ENCODE results near the gene MAPK8IP2.
A peak's percentile ranks its signal among the peaks of the same experiment; 100 is the strongest.

The MAPK8IP2 gene

DNA sequence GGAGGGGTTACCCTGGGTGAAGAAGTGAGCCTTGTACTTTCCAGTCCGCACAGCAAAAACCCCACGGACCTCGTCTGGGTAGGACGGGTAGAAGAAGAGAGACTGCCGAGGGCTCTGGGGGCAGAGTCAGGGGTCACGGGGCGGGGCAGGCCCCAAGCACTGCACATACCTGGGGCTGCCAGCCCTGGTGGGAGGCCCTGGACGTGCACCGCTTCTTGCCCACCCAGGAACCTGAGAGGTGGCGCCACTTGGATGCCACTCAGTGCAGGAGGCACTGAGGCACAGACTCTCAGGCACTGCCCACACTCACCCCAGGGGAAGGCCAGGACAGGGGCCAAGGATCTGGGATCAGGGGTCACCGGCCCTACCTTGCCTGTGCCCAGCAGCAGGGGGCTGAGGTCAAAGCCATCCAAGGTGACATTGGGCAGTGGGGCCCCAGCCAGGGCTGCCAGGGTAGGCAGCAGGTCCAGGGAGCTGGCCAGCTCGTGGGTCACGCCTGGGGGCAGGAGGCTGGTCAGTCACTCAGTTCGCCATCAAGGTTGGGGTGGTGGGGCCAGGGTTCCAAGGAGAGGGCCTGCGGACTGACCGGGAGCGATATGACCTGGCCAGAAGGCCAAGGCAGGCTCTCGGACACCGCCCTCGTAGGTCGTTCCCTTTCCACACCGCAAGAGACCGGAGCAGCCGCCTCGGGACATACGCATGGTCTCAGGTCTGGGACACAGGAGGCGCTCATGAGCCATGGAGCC lies 25.1 kb downstream of the MAPK8IP2 start:
- Histone ChIP-seq H4K20me1 (ENCODE audit: insufficient read depth, low read length) (no peaks in the 10 kb centered on the region), H3K9ac (ENCODE audit: low read length) (no peak overlapping the region), H3K9me2 (ENCODE audit: low read depth, low read length) (no peaks in the 10 kb centered on the region), H3F3A (ENCODE audit: insufficient read depth, low read length) (peaks cover 9% of the 10 kb centered on the region; the same call in 1 of the 2 replicates), H2AFZ (ENCODE audit: low read length) (no peak overlapping the region), H3K27ac (ENCODE audit: low read depth, low read length, poor library complexity, severe bottlenecking) (no peak overlapping the region), H3K79me2 (ENCODE audit: insufficient read depth, low read length) (no peaks in the 10 kb centered on the region), H3K4me3 (ENCODE audit: low read depth, low read length, poor library complexity, severe bottlenecking) (no peak overlapping the region), H3K27me3 (ENCODE audit: insufficient read depth, low read length) (no peaks in the 10 kb centered on the region), H3K4me2 (ENCODE audit: low read length) (no peak overlapping the region), H3K9me3 (ENCODE audit: low read length) (no peaks in the 10 kb centered on the region), H3K4me1 (ENCODE audit: insufficient read depth, low read length, severe bottlenecking) (peaks cover 48% of the 10 kb centered on the region), H3K36me3 (ENCODE audit: insufficient read depth, low read length) (no peaks in the 10 kb centered on the region)
- no peak for TF ChIP-seq EZH2 (IDR thresholded peaks at IDR 0.05; ENCODE audit: borderline replicate concordance, low read length)
- TF ChIP-seq, protein P1, sequence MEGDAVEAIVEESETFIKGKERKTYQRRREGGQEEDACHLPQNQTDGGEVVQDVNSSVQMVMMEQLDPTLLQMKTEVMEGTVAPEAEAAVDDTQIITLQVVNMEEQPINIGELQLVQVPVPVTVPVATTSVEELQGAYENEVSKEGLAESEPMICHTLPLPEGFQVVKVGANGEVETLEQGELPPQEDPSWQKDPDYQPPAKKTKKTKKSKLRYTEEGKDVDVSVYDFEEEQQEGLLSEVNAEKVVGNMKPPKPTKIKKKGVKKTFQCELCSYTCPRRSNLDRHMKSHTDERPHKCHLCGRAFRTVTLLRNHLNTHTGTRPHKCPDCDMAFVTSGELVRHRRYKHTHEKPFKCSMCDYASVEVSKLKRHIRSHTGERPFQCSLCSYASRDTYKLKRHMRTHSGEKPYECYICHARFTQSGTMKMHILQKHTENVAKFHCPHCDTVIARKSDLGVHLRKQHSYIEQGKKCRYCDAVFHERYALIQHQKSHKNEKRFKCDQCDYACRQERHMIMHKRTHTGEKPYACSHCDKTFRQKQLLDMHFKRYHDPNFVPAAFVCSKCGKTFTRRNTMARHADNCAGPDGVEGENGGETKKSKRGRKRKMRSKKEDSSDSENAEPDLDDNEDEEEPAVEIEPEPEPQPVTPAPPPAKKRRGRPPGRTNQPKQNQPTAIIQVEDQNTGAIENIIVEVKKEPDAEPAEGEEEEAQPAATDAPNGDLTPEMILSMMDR (IDR thresholded peaks at IDR 0.05; ENCODE audit: low read length) = peak; percentile 23; the same call in 1 of the 2 replicates

DNA sequence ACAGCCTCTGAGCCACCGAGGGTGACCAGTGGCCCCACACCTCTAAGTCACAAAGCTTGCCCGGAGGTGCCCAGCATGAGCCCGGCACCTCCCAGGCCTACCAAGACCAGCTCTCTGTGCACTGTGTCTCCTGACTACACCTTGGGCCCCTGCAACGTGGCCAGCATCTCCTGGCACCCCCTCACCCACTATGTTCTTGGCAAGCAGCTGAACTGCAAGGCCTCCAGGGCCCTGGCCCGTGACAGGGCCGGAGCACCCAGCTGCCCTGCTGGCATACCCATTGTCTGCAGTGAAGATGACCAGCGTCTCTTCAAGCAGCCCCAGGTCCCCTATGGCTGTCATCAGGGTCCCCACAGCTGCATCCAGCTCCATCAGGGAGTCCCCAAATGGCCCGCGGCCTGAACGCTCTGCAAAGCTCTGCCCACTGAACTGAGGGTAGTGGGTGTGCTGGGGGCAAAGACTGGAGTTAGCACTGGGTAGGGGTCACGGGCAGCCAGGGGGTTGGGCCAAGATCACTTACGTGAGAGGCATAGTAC lies 25.8 kb downstream of the MAPK8IP2 start:
- Histone ChIP-seq H3K9me3 (ENCODE audit: low read length) (no peaks in the 10 kb centered on the region), H3K4me2 (ENCODE audit: low read length) (0 out of 2 replicates have a peak overlapping the region, but pooled peaks have one; percentile 78), H3K9ac (ENCODE audit: low read length) (no peak overlapping the region; the same call in 1 of the 2 replicates), H3K27ac (ENCODE audit: low read depth, low read length, poor library complexity, severe bottlenecking) (no peak overlapping the region), H3K4me3 (ENCODE audit: low read depth, low read length, poor library complexity, severe bottlenecking) (no peak overlapping the region), H3K9me2 (ENCODE audit: low read depth, low read length) (no peaks in the 10 kb centered on the region), H3F3A (ENCODE audit: insufficient read depth, low read length) (peaks cover 6% of the 10 kb centered on the region; the same call in 1 of the 2 replicates), H2AFZ (ENCODE audit: low read length) (no peak overlapping the region), H4K20me1 (ENCODE audit: insufficient read depth, low read length) (no peaks in the 10 kb centered on the region), H3K27me3 (ENCODE audit: insufficient read depth, low read length) (no peaks in the 10 kb centered on the region), H3K79me2 (ENCODE audit: insufficient read depth, low read length) (no peaks in the 10 kb centered on the region), H3K4me1 (ENCODE audit: insufficient read depth, low read length, severe bottlenecking) (peaks cover 42% of the 10 kb centered on the region), H3K36me3 (ENCODE audit: insufficient read depth, low read length) (no peaks in the 10 kb centered on the region)
- TF ChIP-seq EZH2 (IDR thresholded peaks at IDR 0.05; ENCODE audit: borderline replicate concordance, low read length) = no peak
- TF ChIP-seq, protein P1 (IDR thresholded peaks at IDR 0.05; ENCODE audit: low read length) = 0 out of 2 replicates have a peak, but pooled peaks have one; percentile 1

DNA sequence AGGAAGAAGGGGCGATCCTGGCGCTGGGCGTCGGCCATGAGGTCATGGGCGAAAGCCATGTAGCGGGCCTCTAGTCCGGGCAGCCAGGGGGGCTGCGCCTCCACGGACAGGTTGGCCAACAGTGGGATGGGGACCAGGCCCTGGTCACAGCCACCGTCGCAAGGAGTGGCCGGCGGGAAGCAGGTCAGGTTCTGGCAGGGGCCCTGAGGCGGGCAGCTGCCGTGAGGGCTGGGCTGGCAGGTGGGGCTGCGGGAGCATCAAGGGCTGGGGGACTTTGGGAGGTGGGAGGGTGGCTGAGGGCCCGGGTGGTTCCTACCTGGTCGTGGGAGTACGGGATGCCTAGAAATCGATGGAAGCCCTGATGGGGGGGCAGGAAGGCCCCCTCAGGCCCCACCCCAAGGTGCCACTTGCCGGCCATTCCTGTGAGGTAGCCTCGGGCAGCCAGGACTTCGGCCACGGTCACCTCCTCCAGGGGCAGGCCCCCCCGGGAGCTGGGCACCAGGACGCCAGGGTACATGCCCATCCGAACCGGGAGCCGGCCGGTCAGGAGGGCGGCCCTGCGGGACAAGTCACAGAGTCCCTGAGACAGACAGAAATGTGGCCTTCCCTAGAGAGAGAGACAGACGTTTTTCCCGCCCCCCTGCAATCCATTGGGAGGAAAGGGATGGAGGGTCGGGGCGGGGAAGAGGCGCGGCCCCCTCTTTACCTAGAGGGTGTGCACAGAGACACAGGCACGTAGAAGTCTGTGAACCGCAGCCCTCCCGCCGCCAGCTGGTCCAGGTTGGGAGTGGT lies 26.5 kb downstream of the MAPK8IP2 start:
- no peaks in the 10 kb centered on the region for H3K9me3 ChIP-seq (ENCODE audit: low read length)
- H3K79me2 ChIP-seq (ENCODE audit: insufficient read depth, low read length) = no peaks in the 10 kb centered on the region
- no peak for TF ChIP-seq EZH2 (IDR thresholded peaks at IDR 0.05; ENCODE audit: borderline replicate concordance, low read length)
- TF ChIP-seq, protein P1 (IDR thresholded peaks at IDR 0.05; ENCODE audit: low read length) = no peak
- peaks cover 35% of the 10 kb centered on the region for H3K4me1 ChIP-seq (ENCODE audit: insufficient read depth, low read length, severe bottlenecking)
- peak overlapping the region; percentile 93 for H3K9ac ChIP-seq (ENCODE audit: low read length)
- H3K4me3 ChIP-seq (ENCODE audit: low read depth, low read length, poor library complexity, severe bottlenecking) = peak overlapping the region; percentile 97
- no peaks in the 10 kb centered on the region for H3K27me3 ChIP-seq (ENCODE audit: insufficient read depth, low read length)
- no peak overlapping the region for H2AFZ ChIP-seq (ENCODE audit: low read length)
- H4K20me1 ChIP-seq (ENCODE audit: insufficient read depth, low read length) = no peaks in the 10 kb centered on the region
- H3F3A ChIP-seq (ENCODE audit: insufficient read depth, low read length) = no peaks in the 10 kb centered on the region
- no peaks in the 10 kb centered on the region for H3K9me2 ChIP-seq (ENCODE audit: low read depth, low read length)
- H3K4me2 ChIP-seq (ENCODE audit: low read length) = peak overlapping the region; percentile 78
- H3K27ac ChIP-seq (ENCODE audit: low read depth, low read length, poor library complexity, severe bottlenecking) = no peak overlapping the region
- no peaks in the 10 kb centered on the region for H3K36me3 ChIP-seq (ENCODE audit: insufficient read depth, low read length)

All from OCI-LY1 (cell line).